Smooth muscle cell (in vitro differentiated cells): ENCODE measurements around the gene EIF4G3. TPM values are rescaled to one million over a fixed set of nuclear protein-coding genes. Genes with fewer than 3 reads are reported as not detected.

ENCODE experiments used
- DNase-seq: peaks from one replicate; lab custom pipeline; 2025; ENCODE audit not compliant: unreplicated experiment; lab: John Stamatoyannopoulos, UW
- H2AFZ ChIP-seq: fragments of 200-600 bp; sonication (generic); 2 replicates; pipeline ENCODE4 v1.6.0; 2016; ENCODE audit warnings: antibody characterized with exemption, low read depth, mild to moderate bottlenecking
- H3F3A ChIP-seq: fragments of 200-600 bp; sonication (generic); 2 replicates; pipeline ENCODE4 v1.6.0; 2017; ENCODE audit warnings: antibody characterized with exemption, low read depth
- H3K27ac ChIP-seq: fragments of 200-600 bp; sonication (generic); 2 replicates; pipeline ENCODE4 v1.5.1; 2016; ENCODE audit warnings: low read depth, mild to moderate bottlenecking
- H3K27me3 ChIP-seq: fragments of 200-600 bp; sonication (generic); 2 replicates; pipeline ENCODE4 v1.6.1; 2016; ENCODE audit warnings: low read depth, mild to moderate bottlenecking
- H3K36me3 ChIP-seq: fragments of 200-600 bp; sonication (generic); 2 replicates; pipeline ENCODE4 v1.5.1; 2016; ENCODE audit warnings: low read depth
- H3K4me1 ChIP-seq: fragments of 200-600 bp; sonication (generic); 2 replicates; pipeline ENCODE4 v1.5.1; 2016; ENCODE audit warnings: low read depth
- H3K4me2 ChIP-seq: fragments of 200-600 bp; sonication (generic); 2 replicates; pipeline ENCODE4 v1.6.0; 2016; ENCODE audit warnings: mild to moderate bottlenecking
- H3K4me3 ChIP-seq: fragments of 200-600 bp; sonication (generic); 2 replicates; pipeline ENCODE4 v1.5.1; 2016; ENCODE audit warnings: mild to moderate bottlenecking
- H3K79me2 ChIP-seq: fragments of 200-600 bp; sonication (generic); 2 replicates; pipeline ENCODE4 v1.6.0; 2016; ENCODE audit warnings: low read depth, mild to moderate bottlenecking
- H3K9ac ChIP-seq: fragments of 200-600 bp; sonication (generic); 2 replicates; pipeline ENCODE4 v1.6.0; 2016; ENCODE audit warnings: low read depth
- H3K9me3 ChIP-seq: fragments of 200-600 bp; sonication (generic); replicated peaks from 2 replicates; pipeline ENCODE4 v1.5.1; 2016; ENCODE audit warnings: low read depth
- H4K20me1 ChIP-seq: fragments of 200-600 bp; sonication (generic); 2 replicates; pipeline ENCODE4 v1.6.0; 2016; ENCODE audit warnings: low read depth
- WGBS: methylation state at CpG from one replicate; pipeline ENCODE4 v1.1.7; 2016; ENCODE audit warnings: low lambda C conversion rate; 5-methylcytosine and 5-hydroxymethylcytosine counted together
- polyA plus RNA-seq: library from polyadenylated mRNA; unstranded; fragments of >200 nt; fragmentation: Nextera tagmentation; extraction: Ambion mirVana; gene quantifications from 2 replicates; pipeline ENCODE4 v1.2.1, GENCODE V29; 2016
- total RNA-seq: library from RNA; depleted of rRNA; stranded (reverse); fragments of >200 nt; gene quantifications from 2 replicates; pipeline ENCODE4 v1.2.3, GENCODE V29; 2014
- TF ChIP-seq, protein P1 (sequence below): fragments of 200-600 bp; sonication (generic); IDR thresholded peaks from 2 replicates; pipeline ENCODE4 v1.5.1; 2017; ENCODE audit warnings: borderline replicate concordance, mild to moderate bottlenecking, antibody characterized with exemption; ENCODE audit not compliant: insufficient read depth, poor library complexity, severe bottlenecking

The EIF4G3 gene
- total and polyA plus RNA-seq, 2 experiments from 2014 or later: 31.5 to 49.5 TPM

DNA sequence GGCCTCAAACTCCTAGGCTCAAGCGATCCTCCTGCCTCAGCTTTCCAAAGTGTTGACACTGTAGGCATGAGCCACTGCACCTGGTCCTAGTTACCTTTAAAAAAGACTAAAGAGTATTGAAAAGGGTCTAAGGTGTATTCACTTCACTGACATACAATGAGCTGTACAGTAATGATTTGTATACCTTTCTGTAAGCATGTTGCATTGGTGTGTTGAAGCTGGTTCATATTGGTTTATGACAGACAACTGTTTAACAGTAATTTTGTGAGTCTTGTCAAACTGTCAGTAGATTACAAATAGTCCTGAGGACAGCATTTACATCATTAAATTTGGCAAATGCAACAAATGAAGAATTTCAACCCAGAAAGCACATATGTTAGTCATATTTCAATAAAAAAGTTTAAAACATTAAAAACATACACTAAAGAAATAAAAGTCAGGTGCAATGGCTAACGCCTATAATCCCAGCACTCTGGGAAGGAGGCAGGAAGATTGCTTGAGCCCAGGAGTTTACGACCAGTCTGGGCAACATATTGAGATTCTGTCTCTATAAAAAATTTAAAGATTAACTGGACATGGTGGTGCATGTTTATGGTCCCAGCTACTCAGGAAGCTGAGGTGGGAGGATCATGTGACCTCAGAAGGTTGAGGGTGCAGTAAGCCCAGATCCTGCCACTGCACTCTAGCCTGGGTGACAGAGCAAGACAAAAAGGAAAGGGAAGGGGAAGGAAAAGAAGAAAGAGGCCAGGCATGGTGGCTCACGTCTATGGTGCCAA, 301.3 kb downstream of the EIF4G3 start:
- Histone ChIP-seq H3K4me2 (no peak overlapping the region), H3K27me3 (no peaks in the 10 kb centered on the region), H2AFZ (no peak overlapping the region), H3F3A (no peaks in the 10 kb centered on the region), H3K36me3 (peaks cover 6% of the 10 kb centered on the region), H3K27ac (no peak overlapping the region), H3K9ac (no peak overlapping the region), H3K9me3 (no peaks in the 10 kb centered on the region), H3K79me2 (no peaks in the 10 kb centered on the region), H4K20me1 (no peaks in the 10 kb centered on the region), H3K4me3 (no peak overlapping the region), H3K4me1 (no peaks in the 10 kb centered on the region)
- TF ChIP-seq, protein P1, sequence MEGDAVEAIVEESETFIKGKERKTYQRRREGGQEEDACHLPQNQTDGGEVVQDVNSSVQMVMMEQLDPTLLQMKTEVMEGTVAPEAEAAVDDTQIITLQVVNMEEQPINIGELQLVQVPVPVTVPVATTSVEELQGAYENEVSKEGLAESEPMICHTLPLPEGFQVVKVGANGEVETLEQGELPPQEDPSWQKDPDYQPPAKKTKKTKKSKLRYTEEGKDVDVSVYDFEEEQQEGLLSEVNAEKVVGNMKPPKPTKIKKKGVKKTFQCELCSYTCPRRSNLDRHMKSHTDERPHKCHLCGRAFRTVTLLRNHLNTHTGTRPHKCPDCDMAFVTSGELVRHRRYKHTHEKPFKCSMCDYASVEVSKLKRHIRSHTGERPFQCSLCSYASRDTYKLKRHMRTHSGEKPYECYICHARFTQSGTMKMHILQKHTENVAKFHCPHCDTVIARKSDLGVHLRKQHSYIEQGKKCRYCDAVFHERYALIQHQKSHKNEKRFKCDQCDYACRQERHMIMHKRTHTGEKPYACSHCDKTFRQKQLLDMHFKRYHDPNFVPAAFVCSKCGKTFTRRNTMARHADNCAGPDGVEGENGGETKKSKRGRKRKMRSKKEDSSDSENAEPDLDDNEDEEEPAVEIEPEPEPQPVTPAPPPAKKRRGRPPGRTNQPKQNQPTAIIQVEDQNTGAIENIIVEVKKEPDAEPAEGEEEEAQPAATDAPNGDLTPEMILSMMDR: no peak
- WGBS: 97% methylated on average over 4 of the region's 4 CpGs
- DNase-seq: no peak

DNA sequence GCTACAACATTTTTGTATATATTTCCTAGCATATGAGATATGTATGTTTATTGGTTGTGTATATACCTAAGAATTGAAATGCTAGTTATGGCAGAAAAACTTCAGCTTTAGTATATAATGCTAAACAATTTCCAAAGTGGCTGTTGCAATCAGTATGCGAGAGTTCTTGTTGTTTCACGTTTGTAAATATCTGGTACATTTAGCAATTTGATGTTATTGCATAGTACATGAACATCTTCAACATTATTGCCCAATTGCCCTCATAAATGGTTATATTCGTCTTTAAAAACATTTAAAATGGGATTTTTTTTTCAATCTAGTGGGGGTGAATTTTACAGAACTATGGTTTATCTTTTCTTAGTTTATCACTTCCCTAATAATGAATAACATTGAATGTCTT, 303.4 kb downstream of the EIF4G3 start:
- no peaks in the 10 kb centered on the region for H3K9me3 ChIP-seq
- no peaks in the 10 kb centered on the region for H3K27me3 ChIP-seq
- DNase-seq: no peak
- 76% methylated on average over 3 of the region's 3 CpGs for WGBS
- no peaks in the 10 kb centered on the region for H3K79me2 ChIP-seq
- H3K27ac ChIP-seq: no peak overlapping the region
- peaks cover 1% of the 10 kb centered on the region for H3K36me3 ChIP-seq
- no peaks in the 10 kb centered on the region for H3F3A ChIP-seq
- no peak overlapping the region for H3K4me2 ChIP-seq
- no peaks in the 10 kb centered on the region for H3K4me1 ChIP-seq
- H3K9ac ChIP-seq: no peak overlapping the region
- TF ChIP-seq, protein P1: no peak
- H3K4me3 ChIP-seq: no peak overlapping the region
- H4K20me1 ChIP-seq: no peaks in the 10 kb centered on the region
- H2AFZ ChIP-seq: no peak overlapping the region

DNA sequence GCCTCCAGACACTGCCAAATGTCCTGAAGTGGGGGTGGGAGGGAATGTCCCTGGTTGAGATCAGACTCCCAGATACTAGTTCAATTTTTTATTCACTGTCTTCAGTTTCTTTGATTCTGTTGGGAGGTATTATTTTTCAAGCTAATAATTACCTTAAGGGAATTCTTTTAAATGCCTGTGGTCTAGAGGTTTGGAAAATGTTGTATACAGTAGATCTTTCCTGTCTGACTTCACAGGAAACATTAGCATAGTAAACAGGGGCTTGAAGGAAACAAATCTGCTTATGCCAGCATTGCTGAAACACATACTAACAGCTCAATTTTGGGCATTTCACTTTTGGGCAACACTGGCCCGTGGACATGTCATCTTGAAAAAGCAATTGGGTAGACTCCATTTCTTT, 305.3 kb downstream of the EIF4G3 start:
- no peaks in the 10 kb centered on the region for H3K36me3 ChIP-seq
- H3K9ac ChIP-seq: no peak overlapping the region
- H2AFZ ChIP-seq: no peak overlapping the region
- 0% methylated on average over 1 of the region's 1 CpG for WGBS
- no peaks in the 10 kb centered on the region for H3K27me3 ChIP-seq
- no peaks in the 10 kb centered on the region for H3K9me3 ChIP-seq
- H3K4me3 ChIP-seq: no peak overlapping the region
- no peaks in the 10 kb centered on the region for H4K20me1 ChIP-seq
- no peak overlapping the region for H3K4me2 ChIP-seq
- no peak for DNase-seq
- H3K4me1 ChIP-seq: no peaks in the 10 kb centered on the region
- H3F3A ChIP-seq: no peaks in the 10 kb centered on the region
- H3K79me2 ChIP-seq: no peaks in the 10 kb centered on the region
- TF ChIP-seq, protein P1: no peak
- no peak overlapping the region for H3K27ac ChIP-seq

DNA sequence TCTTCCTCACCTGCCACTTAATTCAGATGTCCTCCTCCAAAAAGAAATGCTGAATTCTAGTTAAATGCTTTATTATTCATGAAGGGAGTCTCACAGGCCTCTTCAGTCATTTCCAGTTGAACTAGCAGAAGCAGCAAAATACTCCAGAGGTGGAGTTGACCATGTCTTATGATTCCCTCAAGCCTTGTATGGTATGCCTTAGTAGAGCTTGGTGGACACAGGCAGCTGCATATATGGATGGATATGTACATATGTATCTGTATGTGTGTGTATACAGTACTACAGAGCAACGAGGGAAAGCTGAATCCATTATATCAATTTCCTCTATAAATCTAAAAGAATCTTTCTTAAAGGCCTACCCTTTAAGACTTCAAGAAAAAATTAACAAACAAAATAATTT, 306.0 kb downstream of the EIF4G3 start:
- H3K4me3 ChIP-seq: no peak overlapping the region
- H3K36me3 ChIP-seq: no peaks in the 10 kb centered on the region
- H4K20me1 ChIP-seq: no peaks in the 10 kb centered on the region
- H3K4me2 ChIP-seq: no peak overlapping the region
- no peaks in the 10 kb centered on the region for H3K27me3 ChIP-seq
- H3K9me3 ChIP-seq: no peaks in the 10 kb centered on the region
- H2AFZ ChIP-seq: no peak overlapping the region
- no peaks in the 10 kb centered on the region for H3K79me2 ChIP-seq
- no peak overlapping the region for H3K9ac ChIP-seq
- TF ChIP-seq, protein P1: no peak
- DNase-seq: no peak
- WGBS: 90% methylated on average over 1 of the region's 1 CpG
- no peaks in the 10 kb centered on the region for H3K4me1 ChIP-seq
- H3F3A ChIP-seq: no peaks in the 10 kb centered on the region
- H3K27ac ChIP-seq: no peak overlapping the region
